Testis (tissue), 2 donors: ENCODE measurements around the gene NEK7.

Source experiments
- CTCF ChIP-seq, 3 experiments: fragments of 450-650 bp in 2 of 3; fragments of 200-600 bp in 1 of 3; sonication (generic) in 1 of 3; IDR thresholded peaks; one replicate each; pipeline ENCODE4 v1.5.1; 2016 to 2019; ENCODE audit warnings: antibody characterized with exemption in 3 of 3, mild to moderate bottlenecking in 2 of 3, moderate library complexity in 1 of 3
- POLR2A ChIP-seq: fragments of 450-650 bp; IDR thresholded peaks from one replicate; pipeline ENCODE4 v1.6.1; 2017; ENCODE audit warnings: antibody characterized with exemption, mild to moderate bottlenecking, moderate library complexity

- TF ChIP-seq CTCF (IDR thresholded peaks at IDR 0.05) (no peak), POLR2A (no peak)
These were observed 34.3 kb downstream of the NEK7 start for GRCh38 chr1:198191117-198191516.
